CD4-positive, alpha-beta T cell (primary cell): ENCODE results near the gene XKRX. TPM values are rescaled to one million over a fixed set of nuclear protein-coding genes. Genes with fewer than 3 reads are reported as not detected.

Source experiments
- ATAC-seq: fragments of 200-7000 bp; cut with Tn5 transposase; one replicate; pipeline ENCODE4 v1.10.0; 2022; ENCODE audit warnings: mild to moderate bottlenecking; ENCODE audit not compliant: poor library complexity
- CTCF ChIA-PET: fragments of 350-600 bp; sonication (Branson Sonifier 250); formaldehyde crosslinking; loops from one replicate; lab custom pipeline; 2021; ENCODE audit warnings: antibody characterized with exemption, inconsistent platforms; lab: Charles Lee
- POLR2A ChIA-PET: fragments of 350-600 bp; sonication (Branson Sonifier 250); formaldehyde crosslinking; loops from one replicate; lab custom pipeline; 2021; ENCODE audit warnings: antibody characterized with exemption, inconsistent platforms; lab: Charles Lee
- DNase-seq, 14 experiments: peaks; one replicate each; pipeline ENCODE4 v3.0.0-alpha.2; 2013 to 2020; ENCODE audit warnings: mixed read lengths in 2 of 14
- H3K27ac ChIP-seq, 2 donors: one replicate each; pipeline versions ENCODE4 v1.5.1 to v1.7.0; 2013; ENCODE audit warnings: low read length in 2 of 2, low read depth in 1 of 2, mild to moderate bottlenecking in 1 of 2
- H3K27me3 ChIP-seq, 2 experiments: 1 replicate in 1 of 2; 2 replicates in 1 of 2; pipeline versions ENCODE4 v1.6.1 to v1.7.0; 2013; ENCODE audit warnings: low read length in 2 of 2, control low read depth in 1 of 2, mild to moderate bottlenecking in 1 of 2, moderate library complexity in 1 of 2; ENCODE audit not compliant: insufficient read depth in 2 of 2, control insufficient read depth in 1 of 2
- H3K36me3 ChIP-seq: one replicate; pipeline ENCODE4 v1.6.1; 2013; ENCODE audit warnings: low read length, control low read depth; ENCODE audit not compliant: insufficient read depth
- H3K4me1 ChIP-seq: one replicate; pipeline ENCODE4 v1.6.1; 2013; ENCODE audit warnings: low read length, control low read depth; ENCODE audit not compliant: insufficient read depth
- H3K4me3 ChIP-seq: one replicate; pipeline ENCODE4 v1.5.1; 2013; ENCODE audit warnings: mild to moderate bottlenecking, low read length, moderate library complexity
- H3K9me3 ChIP-seq, 2 experiments: 1 replicate in 1 of 2; 2 replicates in 1 of 2; pipeline versions ENCODE4 v1.6.1 to v1.7.0; 2013; ENCODE audit warnings: low read length in 2 of 2, mild to moderate bottlenecking in 2 of 2, control low read depth in 1 of 2, moderate library complexity in 1 of 2; ENCODE audit not compliant: control insufficient read depth in 1 of 2, insufficient read depth in 1 of 2
- H3K27ac Mint-ChIP-seq: one replicate; pipeline ENCODE4 v1.8.0; 2020; ENCODE audit warnings: mixed read lengths
- H3K27me3 Mint-ChIP-seq: one replicate; pipeline ENCODE4 v1.8.0; 2021; ENCODE audit warnings: mixed read lengths
- H3K36me3 Mint-ChIP-seq: one replicate; pipeline ENCODE4 v1.8.0; 2021; ENCODE audit warnings: low read depth, mixed read lengths
- H3K4me1 Mint-ChIP-seq: one replicate; pipeline ENCODE4 v1.8.0; 2021; ENCODE audit warnings: low read depth, mixed read lengths
- H3K4me3 Mint-ChIP-seq: one replicate; pipeline ENCODE4 v1.8.0; 2020; ENCODE audit warnings: mild to moderate bottlenecking, mixed read lengths
- H3K9me3 Mint-ChIP-seq: one replicate; pipeline ENCODE4 v1.8.0; 2020; ENCODE audit warnings: mixed read lengths
- CTCF ChIP-seq: fragments of 200-600 bp; IDR thresholded peaks from one replicate; pipeline ENCODE4 v1.8.0; 2022; ENCODE audit warnings: antibody characterized with exemption, mild to moderate bottlenecking
- intact Hi-C, 2 experiments: fragments of 100-400 bp; cut with DNase I in 1 of 2; cut with micrococcal nuclease in 1 of 2; formaldehyde crosslinking; loops; one replicate each; pipeline versions ENCODE4 v1.15.1 to v1.9.0; 2023 to 2025; cut with DNase I, micrococcal nuclease
- total RNA-seq, 174 experiments: library from RNA in 2 of 174; stranded (reverse) in 2 of 174; gene quantifications; one replicate each; pipeline ENCODE4 v1.2.3 and lab custom pipeline; 2021 to 2026

The XKRX gene
- total RNA-seq, 2 experiments from 2014 or later = 1.9 to 2.5 TPM

DNA sequence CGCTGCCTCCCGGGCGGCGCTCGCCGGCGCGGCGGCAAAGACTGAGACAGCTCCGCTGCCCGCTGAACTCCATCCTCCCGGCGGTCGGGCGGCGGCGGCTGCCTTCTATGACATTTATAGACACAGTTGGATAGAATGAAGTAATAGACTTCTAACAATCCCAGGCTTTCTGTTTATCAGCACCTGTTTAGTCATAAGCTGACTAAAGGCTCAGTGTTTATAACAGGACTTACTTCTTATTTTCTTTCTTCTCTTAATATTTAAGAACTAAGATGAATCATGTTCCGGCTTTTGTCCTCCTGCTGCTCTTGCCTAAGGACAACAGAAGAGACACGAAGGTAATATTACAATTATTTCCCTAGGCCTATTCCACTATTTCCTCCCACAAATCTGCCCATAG is 44.7 kb upstream of the XKRX start:
- Histone ChIP-seq H3K27ac (no peak overlapping the region), H3K27me3 (no peaks in the 10 kb centered on the region), H3K4me1 (no peaks in the 10 kb centered on the region), H3K4me3 (no peak overlapping the region), H3K9me3 (no peaks in the 10 kb centered on the region), H3K36me3 (no peaks in the 10 kb centered on the region)
- Mint-ChIP-seq H3K4me3 (no peak overlapping the region), H3K27ac (no peak overlapping the region), H3K4me1 (no peaks in the 10 kb centered on the region), H3K9me3 (no peaks in the 10 kb centered on the region), H3K36me3 (peaks cover 11% of the 10 kb centered on the region), H3K27me3 (no peaks in the 10 kb centered on the region)
- POLR2A ChIA-PET = no interaction called here
- ATAC-seq (no peak), DNase-seq (no peak)
- no peak for TF ChIP-seq CTCF
- intact Hi-C loops = no loop called here
- CTCF ChIA-PET = no interaction called here

- Histone ChIP-seq H3K36me3 (no peaks in the 10 kb centered on the region), H3K4me3 (no peak overlapping the region), H3K4me1 (no peaks in the 10 kb centered on the region), H3K27ac (no peak overlapping the region), H3K9me3 (no peaks in the 10 kb centered on the region), H3K27me3 (no peaks in the 10 kb centered on the region)
- CTCF ChIA-PET = no interaction called here
- ATAC-seq (no peak), DNase-seq (no peak)
- peaks cover 7% of the 10 kb centered on the region for H3K36me3 Mint-ChIP-seq
- POLR2A ChIA-PET = no interaction called here
- intact Hi-C loops = no loop called here
- no peaks in the 10 kb centered on the region for H3K27me3 Mint-ChIP-seq
- H3K4me3 Mint-ChIP-seq = no peak overlapping the region
- no peak for TF ChIP-seq CTCF
- no peak overlapping the region for H3K27ac Mint-ChIP-seq
- H3K4me1 Mint-ChIP-seq = no peaks in the 10 kb centered on the region
- no peaks in the 10 kb centered on the region for H3K9me3 Mint-ChIP-seq
Measured at GRCh38 chrX:100969936-100970335, 41.2 kb upstream of the XKRX start.

DNA sequence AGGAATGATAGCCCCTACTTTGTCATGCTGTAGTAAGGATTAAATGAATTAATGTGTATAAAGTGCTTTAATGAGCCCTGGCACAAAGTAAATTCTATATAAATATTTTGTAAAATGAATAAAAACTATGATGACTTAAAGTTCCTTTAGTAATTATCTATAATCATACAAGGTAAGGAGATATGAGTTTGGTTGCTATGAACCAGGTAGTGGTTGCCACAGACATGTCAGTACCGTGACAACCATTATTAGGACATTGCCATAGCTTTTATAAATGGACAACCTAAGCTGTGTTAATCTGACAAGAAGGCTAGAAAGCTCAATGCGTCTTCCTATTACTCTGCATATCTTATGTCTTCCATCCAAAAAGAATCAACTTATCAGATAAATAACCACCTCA is 40.7 kb upstream of the XKRX start, which contains the start of gene ARL13A:
Gene ARL13A (plus strand): TSS at position 301 of the 400 bp plus-strand sequence. CDS start 3,982 bp downstream, outside the sequence.
- no peaks in the 10 kb centered on the region for H3K4me1 Mint-ChIP-seq
- no peak within 1 kb of the TSS for H3K4me3 Mint-ChIP-seq
- intact Hi-C loops = no loop called here
- ChIA-PET CTCF (no interaction called here), POLR2A (no interaction called here)
- no peak for TF ChIP-seq CTCF
- Histone ChIP-seq H3K4me1 (no peaks in the 10 kb centered on the region), H3K27ac (no peak within 1 kb of the TSS), H3K27me3 (no peaks in the 10 kb centered on the region), H3K36me3 (no peaks in the 10 kb centered on the region), H3K9me3 (no peaks in the 10 kb centered on the region), H3K4me3 (no peak within 1 kb of the TSS)
- H3K27ac Mint-ChIP-seq = no peak within 1 kb of the TSS
- H3K36me3 Mint-ChIP-seq = peaks cover 4% of the 10 kb centered on the region
- no peaks in the 10 kb centered on the region for H3K9me3 Mint-ChIP-seq
- no peak for ATAC-seq
- no peaks in the 10 kb centered on the region for H3K27me3 Mint-ChIP-seq
- no peak for DNase-seq
